Measurements from ENCODE around the gene PSMA5.
A peak's percentile ranks its signal among the peaks of the same experiment; 100 is the strongest.
"Not testable (repeated sequence)": the region's sequence is repeated elsewhere in the genome, so short reads cannot be mapped to it uniquely, and the experiment has no call there.

Gene PSMA5

DNA sequence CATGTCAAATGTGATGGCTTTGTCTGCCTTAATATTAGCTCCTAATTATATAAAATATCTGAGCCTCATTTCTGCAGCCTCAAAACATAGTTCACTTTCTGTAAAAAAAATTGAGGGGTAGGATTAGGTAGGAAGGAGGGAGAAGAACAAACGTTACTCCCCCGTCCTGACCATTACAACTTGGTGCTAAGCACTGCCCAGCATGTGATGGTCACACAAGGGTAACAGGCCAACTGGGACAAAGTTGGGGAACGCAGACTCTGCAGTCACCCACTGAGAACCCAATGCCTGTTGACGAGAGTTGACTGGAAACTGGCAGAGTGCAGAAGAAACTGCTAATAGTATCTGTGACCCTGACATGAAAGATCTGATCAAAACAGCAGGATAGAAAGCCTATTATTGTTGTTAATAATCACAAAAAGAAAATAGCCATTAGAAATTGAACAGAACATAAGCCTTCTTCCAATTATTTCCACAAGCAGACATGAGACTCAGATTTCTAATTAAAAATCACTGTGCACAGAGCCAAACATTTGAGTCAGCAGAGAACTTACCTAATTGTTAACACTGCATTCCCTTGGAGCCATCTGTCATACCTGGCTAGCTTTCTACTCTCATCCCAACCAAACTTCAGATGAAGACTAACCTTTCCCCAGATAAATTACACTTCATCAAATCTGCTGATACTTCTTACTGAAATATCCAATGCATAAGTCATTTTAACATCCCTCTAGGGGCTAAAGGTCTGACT lies 34.0 kb downstream of the PSMA5 start:
- DNase-seq, result peak; percentile 46 to 66 (median 63)

DNA sequence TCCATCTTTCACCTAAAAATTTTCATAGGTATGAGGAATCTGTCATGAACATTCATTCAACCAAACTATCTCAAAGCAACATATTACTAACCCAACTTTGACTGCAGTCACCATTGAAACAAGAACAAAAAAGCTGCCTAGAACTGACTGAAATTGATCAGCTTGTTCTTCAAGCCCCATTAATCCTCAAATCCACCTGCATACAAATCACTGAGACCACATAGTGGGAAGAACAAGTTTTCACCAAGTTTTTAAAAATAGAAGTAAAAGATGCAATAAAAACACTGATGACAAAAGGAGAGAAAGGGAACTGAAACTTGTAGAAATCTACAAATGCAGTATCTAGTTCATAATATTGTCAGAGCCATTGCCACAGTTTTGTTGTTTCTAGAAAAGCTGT lies 34.6 kb downstream of the PSMA5 start:
- DNase-seq, result peak in 2 of 4 experiments; percentile 59 to 68

- peak in 1 of 4 experiments; percentile 34 for DNase-seq
Observed at GRCh38 chr1:109391157-109391556, 35.1 kb downstream of the PSMA5 start.

- DNase-seq, result peak; percentile 50 to 75 (median 70)
Observed at GRCh38 chr1:109389638-109390341, 36.5 kb downstream of the PSMA5 start.

DNA sequence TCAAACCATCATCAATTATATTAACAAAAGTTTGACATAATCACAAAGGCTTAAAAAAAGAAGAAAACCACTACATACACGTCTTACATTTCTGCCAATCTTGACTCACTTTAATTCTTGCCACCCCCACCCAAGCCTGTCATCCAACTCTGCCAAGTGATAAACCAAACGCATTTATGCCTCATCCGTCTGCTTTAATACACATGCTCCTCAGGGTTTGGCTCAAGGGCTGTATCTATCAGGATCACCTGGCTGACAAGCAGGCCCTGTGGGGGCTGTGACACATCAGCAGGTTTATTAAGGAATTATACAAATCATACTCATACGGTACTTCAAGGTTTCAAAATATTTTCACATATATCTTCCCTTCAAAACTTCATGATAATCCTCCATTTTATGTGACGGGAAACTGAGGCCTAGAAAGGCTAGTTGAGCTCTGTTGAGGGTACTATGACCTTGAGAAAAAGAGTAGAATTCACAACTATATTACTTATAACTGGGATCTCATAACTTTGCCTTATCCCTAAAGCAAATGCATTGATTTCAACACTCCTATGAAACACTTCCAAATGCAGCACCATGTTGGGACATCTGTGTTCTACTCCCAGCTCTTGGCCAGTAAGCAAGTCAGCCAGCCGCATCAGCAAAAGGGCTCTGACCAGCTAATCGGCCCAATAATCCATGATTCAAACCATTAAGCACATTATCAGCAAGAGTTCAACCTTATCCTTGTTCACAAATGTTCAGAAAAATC lies 37.2 kb downstream of the PSMA5 start:
- no peak for DNase-seq

DNA sequence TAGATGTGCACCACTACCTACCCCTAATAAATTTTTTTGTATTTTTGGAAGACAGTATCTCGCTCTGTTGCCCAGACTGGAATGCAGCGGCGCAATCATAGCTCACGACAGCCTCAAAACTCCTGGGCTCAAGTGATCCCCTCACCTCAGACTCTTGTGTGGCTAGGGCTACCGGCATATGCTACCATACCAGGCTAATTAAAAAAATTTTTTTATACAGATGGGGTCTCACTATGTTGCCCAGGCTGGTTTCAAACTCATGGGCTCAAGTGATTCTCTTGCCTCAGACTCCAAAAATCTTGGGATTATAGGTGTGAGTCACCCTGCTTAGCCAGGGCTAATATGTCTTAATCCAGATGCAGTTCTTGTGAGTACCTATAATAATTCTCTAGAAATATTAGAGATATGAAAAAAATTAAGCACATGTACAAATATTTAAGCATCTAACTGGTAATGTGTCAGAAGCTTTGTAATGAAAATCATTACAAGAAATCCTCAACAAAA lies 38.0 kb downstream of the PSMA5 start:
- no peak for DNase-seq

DNA sequence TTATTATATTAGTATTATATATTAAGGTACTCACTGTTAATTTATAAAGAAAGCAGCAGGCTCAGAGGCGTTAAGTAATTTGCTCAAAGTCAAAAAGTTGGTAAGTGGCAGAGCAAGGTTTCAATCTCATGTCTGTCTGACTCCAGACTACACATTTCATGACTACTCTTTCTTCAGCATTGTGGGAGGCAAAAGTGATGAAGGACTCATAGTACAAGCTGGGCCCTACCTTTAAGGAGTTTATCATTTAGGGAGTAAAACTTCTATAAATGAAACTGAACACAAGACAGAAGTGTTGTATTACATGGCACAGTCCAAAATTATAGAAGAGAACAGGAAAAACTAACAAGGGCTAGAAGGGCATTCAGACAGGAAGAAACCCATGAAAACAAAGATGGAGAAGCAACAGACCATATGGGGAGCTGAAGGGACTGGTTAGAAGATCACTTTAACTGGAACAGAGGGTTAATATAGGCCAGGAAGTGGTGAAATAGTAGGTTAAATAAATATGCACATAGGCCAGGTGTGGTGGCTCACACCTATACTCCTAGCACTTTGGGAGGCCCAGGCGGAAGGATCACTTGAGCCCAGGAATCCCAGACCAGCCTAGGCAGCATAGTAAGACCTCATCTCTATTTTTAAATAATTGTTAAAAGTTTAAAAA lies 40.1 kb downstream of the PSMA5 start:
- no peak for DNase-seq

DNA sequence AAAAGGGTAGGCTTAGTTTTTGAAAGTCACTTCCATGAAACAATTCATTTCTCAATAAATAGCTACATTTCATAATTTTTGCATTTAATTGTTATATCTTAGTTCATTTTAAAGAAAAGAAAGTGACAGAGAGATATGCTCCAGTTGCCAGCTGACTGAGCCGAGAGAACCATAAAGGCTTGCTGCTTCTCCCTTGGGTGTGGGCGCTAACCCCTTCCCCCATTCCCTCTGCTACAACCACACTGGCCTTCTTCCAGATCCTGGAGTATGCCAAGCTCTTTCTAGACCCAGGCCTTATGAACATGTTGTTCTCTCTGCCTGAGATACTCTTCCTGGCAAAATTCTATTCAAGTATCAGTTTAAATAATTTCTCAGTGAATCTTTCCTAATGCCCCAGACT lies 40.8 kb downstream of the PSMA5 start:
- peak in 1 of 4 experiments; percentile 26 for DNase-seq

DNA sequence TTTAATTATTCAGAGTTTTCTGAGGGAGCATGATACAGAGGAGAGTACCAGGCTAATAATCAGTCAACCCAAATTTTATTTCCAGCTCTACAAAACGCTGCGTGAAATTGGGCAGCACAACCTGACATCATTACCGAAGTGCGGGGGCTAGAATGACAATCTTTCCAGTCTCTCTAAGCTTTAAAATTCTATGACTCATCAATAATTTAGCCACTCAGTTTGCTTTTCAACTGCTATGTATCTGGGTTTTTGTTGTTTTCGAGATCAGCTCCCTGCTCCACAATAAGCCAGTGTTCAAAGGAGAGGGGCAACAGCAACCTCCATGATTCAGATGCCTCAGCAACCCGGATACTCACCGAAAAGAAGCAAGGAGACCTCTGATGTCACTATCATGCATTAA lies 42.4 kb downstream of the PSMA5 start:
- no peak for DNase-seq

GRCh38 chr1:109383087-109383779 lies 43.0 kb downstream of the PSMA5 start:
- no peak for DNase-seq

DNA sequence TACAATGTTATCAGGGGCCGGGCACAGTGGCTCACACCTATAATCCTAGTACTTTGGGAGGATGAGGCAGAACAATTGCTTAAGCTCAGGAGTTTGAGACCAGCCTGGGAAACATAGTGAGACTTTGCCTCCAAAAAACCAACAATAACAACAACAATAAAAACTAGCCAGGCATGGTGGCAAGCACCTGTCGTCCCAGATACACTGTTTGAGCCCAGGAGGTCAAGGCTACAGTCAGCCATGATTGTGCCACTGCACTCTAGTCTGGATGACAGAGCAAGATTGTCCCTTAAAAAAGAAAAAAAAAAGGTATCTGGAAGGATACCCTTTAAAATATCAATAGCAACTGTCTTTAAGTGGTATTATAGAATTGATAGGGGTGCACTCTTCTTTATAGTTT lies 44.7 kb downstream of the PSMA5 start:
- no peak for DNase-seq

DNA sequence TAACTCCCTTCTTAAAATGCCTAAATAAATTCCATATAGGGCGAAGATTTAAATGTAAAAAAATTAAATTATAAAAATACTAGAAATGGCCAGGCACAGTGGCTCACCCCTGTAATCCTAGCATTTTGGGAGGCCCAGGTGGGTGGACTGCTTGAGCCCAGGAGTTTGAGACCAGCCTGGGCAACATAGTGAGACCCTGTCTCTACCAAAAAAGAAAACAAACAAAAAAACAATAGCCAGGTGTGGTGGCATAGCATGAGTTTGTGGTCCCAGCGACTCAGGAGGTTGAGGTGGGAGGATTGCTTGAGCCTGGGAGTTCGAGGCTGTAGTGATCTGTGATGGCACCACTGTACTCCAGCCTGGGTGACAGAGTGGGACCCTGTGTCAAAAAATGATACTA lies 46.3 kb downstream of the PSMA5 start:
- no peak for DNase-seq

DNA sequence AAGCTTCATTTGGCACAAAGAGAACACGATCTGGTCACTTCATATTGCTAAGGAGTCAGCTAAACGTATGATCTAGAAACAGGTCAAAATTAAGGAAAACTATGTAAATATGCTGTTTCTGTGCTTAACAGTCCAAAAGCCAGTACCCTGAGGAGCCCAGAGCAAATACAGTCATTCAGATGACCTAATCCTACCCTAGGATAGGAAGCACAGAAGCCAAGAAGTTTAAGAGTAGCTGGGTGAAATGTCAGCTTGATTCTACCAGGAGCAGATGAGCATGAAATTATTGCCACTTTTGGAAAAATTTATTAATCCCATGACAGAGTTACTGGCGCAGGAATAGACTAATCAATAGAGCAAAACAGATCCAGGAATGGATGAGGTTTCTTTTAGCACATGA lies 46.8 kb downstream of the PSMA5 start:
- peak in 1 of 4 experiments; percentile 30 for DNase-seq

DNA sequence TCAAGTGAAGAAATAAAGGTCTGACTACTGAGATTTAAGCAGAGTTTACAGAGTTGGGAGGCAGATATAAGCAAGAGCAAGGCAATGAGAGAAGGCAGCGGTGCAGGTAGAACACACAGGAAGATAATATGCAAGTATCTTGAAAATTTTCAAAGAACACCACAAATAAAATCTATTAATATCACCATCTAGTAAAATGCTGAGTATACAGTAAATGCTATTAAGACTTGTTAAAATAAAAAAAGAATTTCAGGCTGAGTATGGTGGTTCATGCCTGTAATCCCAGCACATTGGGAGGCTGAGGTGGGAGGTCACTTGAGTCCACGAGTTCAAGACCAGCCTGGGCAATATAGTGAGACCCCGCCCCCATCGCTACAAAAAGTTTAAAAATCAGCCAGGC lies 48.5 kb downstream of the PSMA5 start:
- DNase-seq, result no peak

DNA sequence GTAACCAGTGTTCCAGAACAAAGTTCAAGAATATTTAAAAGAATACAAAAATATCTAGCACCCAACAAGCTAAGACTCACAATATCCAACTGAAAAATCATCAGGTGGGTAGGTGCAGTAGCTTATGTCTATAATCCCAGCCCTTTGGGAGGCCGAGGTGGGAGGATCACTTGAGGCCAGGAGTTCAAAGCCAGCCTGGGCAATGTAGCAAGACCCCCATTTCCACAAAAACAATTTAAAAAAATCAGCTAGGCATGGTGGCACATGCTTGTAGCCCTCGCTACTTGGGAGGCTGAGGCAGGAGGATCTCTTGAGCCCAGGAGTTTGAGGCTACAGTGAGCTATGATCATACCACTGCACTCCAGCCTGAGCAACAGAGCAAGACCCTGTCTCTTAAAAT lies 52.6 kb downstream of the PSMA5 start:
- DNase-seq, result not testable (repeated sequence)

DNA sequence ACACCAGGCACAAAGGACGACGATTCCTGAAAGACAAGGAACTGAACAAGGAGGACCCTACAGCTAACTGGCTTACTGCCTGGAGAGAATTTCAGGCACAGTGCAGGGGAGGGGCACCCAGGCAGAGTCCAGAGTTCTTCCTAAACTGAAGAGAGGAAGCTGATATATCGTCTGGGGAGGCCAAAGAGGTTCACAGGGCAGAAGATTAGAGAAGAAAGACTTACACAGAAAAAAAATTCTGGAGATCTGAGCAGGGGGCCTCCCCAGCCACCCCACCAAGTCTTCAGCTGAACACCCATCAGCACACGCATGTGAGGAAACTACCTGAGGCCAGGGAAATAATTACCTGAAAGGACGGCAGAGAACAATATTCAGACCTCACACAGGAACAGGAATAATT lies 53.1 kb downstream of the PSMA5 start:
- peak; percentile 23 to 58 (median 43) for DNase-seq

DNA sequence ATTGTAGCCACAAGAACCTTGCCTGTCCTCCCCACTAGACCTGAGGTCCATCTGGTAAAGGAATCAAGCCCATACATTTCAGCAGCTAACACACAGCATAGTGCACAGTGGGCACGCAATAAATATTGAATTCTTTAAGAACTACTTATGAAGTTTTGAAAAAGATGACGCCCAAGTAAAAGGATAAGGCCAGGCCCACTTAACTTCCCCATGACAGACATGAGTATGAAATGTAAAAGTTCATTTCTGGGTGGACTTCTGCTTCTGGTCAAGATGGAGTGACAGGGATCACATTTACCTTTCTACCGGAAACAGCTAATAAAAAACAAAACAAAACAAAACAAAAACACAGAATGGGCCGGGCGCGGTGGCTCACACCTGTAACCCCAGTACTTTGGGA lies 54.0 kb downstream of the PSMA5 start:
- peak; percentile 23 to 67 (median 48) for DNase-seq

DNA sequence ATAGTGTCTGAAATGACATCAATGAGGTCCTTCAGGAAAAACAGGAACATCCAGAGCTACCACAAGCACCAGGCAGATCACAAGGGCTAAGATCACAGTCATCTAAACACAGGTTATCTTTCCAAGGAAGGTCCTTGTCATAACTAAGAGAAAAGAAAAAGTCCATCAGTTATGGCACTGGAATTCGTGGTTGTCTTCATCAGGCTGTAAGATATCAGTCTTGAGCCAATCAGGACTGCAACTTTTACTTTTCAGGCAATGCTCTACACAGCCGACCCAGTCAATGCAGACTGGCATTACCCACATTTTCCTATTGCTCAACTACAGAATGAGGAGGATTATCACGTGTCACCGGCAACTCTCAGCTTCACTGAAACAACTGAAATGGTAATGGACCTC lies 54.9 kb downstream of the PSMA5 start:
- DNase-seq, result peak; percentile 76 to 87 (median 81)

- peak; percentile 36 to 70 (median 50) for DNase-seq
Observed at GRCh38 chr1:109370712-109371340, 55.4 kb downstream of the PSMA5 start.

DNA sequence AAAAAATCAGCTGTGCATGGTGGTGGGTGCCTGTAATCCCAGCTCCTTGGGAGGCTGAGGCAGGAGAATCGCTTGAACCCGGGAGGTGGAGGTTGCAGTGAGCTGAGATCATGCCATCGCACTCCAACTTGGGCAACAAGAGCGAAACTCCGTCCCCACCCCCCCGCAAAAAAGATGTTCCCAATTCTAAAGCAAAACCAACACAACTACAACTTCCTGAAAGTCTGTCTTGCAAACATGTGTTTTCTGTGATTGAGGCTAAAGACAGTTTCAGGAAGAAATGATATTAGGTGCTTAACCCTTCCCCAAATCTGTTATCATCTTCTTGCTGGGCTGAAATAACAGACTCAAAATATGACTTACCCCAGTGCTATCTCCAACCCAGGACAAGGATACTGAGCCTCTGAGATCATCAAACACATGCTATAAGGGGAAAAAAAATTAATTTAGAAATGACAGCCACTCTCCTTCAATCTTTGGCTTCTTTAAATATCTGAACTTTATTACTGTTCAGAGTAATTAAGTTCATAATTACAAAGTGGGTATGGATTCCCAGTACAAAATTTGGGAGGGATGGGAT lies 57.0 kb downstream of the PSMA5 start:
- DNase-seq, result peak; percentile 63 to 85 (median 76)

DNA sequence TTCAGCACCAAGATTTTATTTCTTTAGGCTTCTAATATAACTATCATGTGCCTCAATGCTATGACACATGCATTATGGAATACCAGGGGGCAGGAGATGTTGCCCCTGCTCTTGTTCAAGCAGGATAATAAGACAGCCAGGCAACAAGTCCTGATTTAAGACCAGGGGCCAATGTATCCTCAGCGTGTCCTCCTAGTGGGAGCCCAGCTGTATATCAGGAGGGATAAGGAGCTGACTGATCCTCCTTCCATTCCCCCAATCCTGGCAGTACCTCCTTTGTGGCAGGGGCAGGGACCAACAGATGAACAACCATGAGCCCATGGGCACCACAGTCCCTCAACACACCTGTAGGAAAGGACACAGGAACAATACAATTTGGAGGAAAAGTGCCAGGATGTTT lies 57.8 kb downstream of the PSMA5 start:
- no peak for DNase-seq
